HG02884 (cell line): ENCODE data around the gene CES2.
"Not testable (repeated sequence)": the region's sequence is repeated elsewhere in the genome, so short reads cannot be mapped to it uniquely, and the experiment has no call there.

Experiments
- ATAC-seq: cut with Tn5 transposase; IDR thresholded peaks from one replicate; pipeline ENCODE4 v1.9.1; 2021; ENCODE audit warnings: mild to moderate bottlenecking, moderate library complexity; ENCODE audit not compliant: unreplicated experiment

CES2 gene

GRCh38 chr16:66934138-66934838 lies 1.0 kb upstream of the CES2 start, which contains the start of gene CIAO2B:
CIAO2B (minus strand) TSS chr16:66934402; CDS start chr16:66934364, 38 bp downstream.
- peak; percentile 80 for ATAC-seq

DNA sequence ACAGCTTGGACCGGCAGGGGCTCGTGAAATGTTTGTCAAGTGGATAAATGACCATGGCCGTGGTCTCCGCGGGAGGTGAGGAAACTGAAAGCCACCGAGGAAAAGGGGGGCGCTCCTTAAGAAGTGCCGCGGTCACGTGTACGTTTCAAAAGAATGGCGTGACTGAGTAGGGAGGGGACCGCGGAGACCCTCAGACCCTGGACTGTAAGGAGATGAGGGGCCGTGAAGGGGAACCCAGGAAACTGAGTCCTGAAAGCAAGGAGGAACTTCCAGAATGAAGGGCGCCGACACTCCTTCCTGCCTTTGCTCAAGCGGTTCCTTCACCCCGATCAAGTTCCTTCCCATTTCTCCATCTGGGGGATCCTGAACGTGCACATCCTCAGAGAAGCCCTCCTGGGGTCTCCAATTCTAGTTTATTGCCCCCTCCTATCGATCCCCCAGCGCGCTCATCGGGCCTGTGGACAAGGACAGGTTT lies 440 bp upstream of the CES2 start:
- ATAC-seq = not testable (repeated sequence)

DNA sequence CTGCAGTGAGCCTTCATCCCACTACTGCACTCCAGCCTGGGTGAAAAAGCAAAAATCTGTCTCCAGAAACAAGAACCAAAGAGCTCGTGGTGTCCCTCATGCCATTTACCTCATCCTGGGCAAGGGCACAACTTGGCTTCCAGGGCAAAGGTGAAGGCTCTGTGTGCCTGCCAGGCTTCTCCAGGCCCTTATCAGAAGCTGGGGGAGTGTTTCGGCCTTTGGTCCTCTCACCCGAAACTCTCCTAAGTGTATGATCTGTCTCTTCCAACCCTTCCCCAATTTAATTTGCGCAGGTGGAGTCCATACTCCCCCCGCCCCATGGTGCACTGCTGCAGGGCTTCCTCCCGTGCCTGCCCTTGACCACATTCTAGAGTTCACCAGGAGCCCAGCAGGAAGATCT lies 1.1 kb downstream of the CES2 start:
- no peak for ATAC-seq

DNA sequence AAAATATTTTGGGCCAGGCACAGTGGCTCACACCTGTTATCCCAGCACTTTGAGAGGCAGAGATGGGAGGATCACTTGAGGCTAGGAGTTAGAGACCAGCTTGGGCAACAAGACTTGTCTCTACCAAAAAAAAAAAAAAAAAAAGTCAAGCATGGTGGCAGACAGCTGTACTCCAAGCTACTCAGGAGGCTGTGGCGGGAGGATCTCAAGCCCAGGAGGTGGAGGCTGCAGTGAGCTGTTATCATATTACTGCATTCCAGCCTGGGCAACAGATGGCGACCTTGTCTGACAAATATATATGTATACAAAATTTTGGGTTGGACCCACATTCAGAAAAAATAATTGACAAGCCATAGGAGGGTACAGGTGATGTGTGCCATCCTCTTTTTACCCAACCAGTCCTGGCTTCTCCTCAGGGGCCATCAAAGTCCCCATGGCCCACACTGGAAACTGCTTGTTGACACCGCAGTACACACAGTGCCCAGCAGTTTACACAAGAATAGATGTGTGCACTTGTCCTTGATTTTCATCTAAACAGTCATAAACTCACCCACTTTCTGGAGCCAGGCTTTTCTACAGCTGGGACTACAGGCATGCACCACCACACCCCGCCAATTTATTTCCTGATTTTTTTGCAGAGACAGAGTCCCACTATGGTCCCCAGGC lies 1.7 kb downstream of the CES2 start:
- no peak for ATAC-seq

DNA sequence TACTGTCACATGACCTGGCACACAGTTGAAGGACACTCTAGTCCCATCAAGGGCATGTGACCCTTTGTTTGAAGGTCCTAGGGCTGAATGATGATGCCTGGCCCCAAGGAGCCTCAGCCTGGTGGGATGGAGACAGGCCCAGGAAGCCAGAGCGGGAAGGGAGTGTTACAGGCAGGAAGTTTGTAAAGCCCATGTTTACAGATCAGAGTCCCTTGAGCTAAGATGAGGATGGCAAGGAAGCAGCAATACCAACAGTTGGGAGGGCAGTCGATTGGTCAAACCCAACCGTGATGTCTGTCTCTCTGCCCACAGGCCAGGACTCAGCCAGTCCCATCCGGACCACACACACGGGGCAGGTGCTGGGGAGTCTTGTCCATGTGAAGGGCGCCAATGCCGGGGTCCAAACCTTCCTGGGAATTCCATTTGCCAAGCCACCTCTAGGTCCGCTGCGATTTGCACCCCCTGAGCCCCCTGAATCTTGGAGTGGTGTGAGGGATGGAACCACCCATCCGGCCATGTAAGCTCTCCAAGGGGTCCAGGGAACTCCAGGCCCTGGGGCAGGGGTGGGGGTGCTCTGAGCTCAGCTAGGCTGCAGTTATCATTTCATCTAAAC lies 2.5 kb downstream of the CES2 start:
- ATAC-seq = no peak

GRCh38 chr16:66939366-66939765 lies 4.0 kb downstream of the CES2 start:
- ATAC-seq = no peak

- no peak for ATAC-seq
Observed at GRCh38 chr16:66940236-66940635, 4.9 kb downstream of the CES2 start.

GRCh38 chr16:66942981-66943380 lies 7.7 kb downstream of the CES2 start:
- ATAC-seq = no peak

DNA sequence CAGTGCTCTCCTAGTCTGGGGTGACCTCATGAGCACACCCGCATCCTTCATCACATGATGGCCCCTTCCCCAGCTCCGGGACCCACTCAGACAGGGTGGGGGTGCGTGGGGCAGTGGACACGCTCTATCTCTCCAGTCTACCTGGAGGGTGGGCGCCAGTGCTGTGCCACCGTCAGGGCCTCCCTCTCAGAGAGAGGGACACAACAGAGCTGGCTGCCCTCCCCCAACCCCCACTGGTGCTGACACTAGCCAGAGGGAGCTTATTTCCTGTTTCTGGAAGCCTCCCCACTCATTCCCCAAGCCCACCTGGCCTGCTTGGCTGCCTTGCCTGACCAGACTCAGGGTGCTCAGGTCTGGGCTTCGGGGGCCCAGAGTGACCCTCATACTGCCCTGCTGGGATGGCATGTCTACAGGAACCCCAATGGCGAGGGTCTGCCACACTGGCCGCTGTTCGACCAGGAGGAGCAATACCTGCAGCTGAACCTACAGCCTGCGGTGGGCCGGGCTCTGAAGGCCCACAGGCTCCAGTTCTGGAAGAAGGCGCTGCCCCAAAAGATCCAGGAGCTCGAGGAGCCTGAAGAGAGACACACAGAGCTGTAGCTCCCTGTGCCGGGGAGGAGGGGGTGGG lies 8.2 kb downstream of the CES2 start:
- no peak for ATAC-seq

DNA sequence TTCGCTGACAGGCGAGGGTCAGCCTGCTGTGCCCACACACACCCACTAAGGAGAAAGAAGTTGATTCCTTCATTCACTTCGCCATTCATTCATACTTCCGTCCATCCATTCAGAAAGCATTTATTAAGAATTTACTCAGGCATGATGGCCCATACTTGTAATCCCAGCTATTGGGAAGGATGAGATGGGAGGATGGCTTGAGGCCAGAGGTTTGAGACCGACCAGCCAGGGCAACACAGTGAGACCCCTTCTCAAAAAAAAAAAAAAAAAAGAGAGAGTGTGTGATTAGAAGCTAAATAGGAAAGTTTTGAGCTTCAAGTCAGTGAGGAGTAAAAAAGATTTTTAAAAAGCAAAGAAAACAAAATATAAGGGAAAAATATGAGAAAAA lies 8.7 kb downstream of the CES2 start:
- no peak for ATAC-seq

GRCh38 chr16:66944971-66945370 lies 9.7 kb downstream of the CES2 start:
- not testable (repeated sequence) for ATAC-seq

- no peak for ATAC-seq
Observed at GRCh38 chr16:66945939-66946338, 10.6 kb downstream of the CES2 start.

DNA sequence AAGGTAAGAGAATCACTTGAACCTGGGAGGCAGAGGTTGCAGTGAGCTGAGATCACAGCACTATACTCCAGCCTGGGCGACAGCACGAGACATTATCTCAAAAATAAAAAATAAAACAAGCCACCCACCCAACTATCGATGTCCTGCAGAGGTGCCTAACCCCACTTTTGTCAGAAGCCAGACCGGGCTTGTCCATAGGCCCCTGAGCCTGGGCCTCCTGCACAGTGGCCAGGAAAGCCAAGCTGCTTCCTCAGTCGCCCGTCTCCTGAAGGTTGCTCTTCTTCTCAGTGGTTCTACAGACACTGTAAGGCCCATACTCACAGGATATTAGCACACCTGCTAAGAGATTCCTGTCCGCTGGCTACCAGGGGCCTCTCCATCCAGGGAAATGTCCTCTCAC lies 11.2 kb downstream of the CES2 start:
- no peak for ATAC-seq

GRCh38 chr16:66946974-66947301 lies 11.6 kb downstream of the CES2 start:
- ATAC-seq = no peak

DNA sequence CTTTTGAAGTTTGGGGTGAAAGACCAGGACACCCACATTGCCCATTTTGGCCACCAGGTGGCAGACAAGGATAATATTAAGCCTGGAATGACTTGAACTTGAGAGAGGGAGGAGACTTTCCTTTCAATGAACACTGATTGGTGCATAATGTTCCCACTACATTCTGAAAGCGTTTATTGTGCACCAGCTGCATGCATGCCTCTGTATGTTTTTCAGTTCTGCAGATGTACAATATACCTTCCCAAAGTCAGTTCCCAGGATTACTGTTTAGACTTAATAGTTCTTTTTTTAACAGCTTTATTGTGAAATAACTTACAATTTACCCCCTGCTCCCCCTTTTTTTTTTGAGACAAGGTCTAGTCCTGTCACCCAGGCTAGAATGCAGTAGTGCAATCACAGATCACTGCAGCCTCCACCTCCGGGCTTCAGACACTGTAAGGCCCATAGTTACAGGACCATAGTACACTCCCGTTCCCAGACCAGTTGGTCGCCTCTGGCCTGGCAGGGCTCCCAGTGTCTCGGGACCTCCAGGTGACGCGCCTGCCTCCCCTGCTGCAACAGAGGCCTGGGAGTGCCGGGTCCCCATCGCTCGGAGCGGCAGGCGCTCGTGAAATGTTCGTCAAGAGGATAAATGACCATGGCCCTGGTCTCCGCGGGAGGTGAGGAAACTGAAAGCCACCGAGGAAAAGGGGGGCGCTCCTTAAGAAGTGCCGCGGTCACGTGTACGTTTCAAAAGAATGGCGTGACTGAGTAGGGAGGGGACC lies 12.2 kb downstream of the CES2 start:
- peak; percentile 48 for ATAC-seq

DNA sequence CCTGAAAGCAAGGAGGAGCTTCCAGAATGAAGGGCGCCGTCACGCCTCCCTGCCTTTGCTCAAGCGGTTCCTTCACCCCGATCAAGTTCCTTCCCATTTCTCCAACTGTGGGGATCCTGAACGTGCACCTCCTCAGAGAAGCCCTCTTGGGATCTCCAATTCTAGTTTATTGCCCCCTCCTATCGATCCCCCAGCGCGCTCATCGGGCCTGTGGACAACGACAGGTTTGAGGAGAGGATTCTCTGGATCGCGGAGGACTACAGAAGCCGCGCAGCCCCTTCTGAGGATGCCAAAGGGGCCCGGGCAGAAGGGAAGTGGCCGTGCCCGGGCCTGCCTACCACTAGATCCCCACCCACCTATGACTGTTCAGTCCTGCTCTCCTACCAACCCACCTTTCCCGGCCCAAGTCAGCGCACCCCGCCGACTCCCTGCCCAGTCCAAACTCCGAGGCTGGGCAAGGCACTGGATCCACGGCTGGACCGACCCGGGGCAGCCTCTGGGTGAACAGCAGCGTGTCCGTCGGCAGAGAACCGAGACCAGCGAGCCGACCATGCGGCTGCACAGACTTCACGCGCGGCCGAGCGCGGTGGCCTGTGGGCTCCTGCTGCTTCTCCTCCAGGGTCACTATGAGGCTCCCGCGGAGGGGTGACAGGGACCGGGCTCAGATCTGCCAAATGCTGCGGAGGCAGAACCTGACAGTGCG lies 13.0 kb downstream of the CES2 start:
- ATAC-seq = no peak

GRCh38 chr16:66948837-66949225 lies 13.5 kb downstream of the CES2 start:
- ATAC-seq = no peak

- ATAC-seq = no peak
Observed at GRCh38 chr16:66949472-66949871, 14.2 kb downstream of the CES2 start.

DNA sequence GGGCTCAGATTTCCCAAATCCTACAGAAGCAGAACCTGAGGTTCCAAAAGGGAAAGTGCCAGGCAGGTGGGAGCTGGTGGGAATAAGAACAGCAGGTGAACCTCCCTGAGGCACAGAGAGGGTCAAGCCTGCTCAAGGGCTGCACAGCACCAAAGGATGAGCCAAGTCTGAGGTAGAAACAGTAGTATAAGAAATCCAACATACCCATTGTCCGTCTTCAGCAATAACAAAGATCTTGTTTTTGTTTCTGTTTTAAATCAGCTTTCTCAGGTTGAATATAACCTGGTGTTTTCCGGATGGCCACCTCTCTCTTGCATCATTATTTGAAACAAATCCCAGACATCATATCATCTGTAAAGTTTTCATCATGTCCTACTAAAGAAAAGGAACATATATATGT lies 15.1 kb downstream of the CES2 start:
- no peak for ATAC-seq
